B cell (primary cell): ENCODE results near the gene NEDD1. TPM values are rescaled to one million over a fixed set of nuclear protein-coding genes. Genes with fewer than 3 reads are reported as not detected.

Experiments used
- ATAC-seq: fragments of 200-7000 bp; cut with Tn5 transposase; one replicate; pipeline ENCODE4 v1.10.0; 2021; ENCODE audit warnings: low read depth, mild to moderate bottlenecking, moderate number of reproducible peaks, moderate library complexity
- CTCF ChIA-PET: fragments of 350-600 bp; sonication (Branson Sonifier 250); formaldehyde crosslinking; loops from one replicate; lab custom pipeline; 2021; ENCODE audit warnings: antibody characterized with exemption, inconsistent platforms; lab: Charles Lee
- POLR2A ChIA-PET: fragments of 350-600 bp; sonication (Branson Sonifier 250); formaldehyde crosslinking; loops from one replicate; lab custom pipeline; 2021; ENCODE audit warnings: antibody characterized with exemption; lab: Charles Lee
- DNase-seq: peaks from one replicate; pipeline ENCODE4 v3.0.0; 2013
- H2AFZ ChIP-seq: 2 replicates; pipeline ENCODE4 v1.6.1; 2012; ENCODE audit warnings: mild to moderate bottlenecking, low read depth, low read length; ENCODE audit not compliant: insufficient read depth, poor library complexity, severe bottlenecking
- H3K27ac ChIP-seq, 2 donors: 1 replicate in 1 of 2; 2 replicates in 1 of 2; pipeline ENCODE4 v1.5.1; 2012 to 2013; ENCODE audit warnings: low read length in 2 of 2, mild to moderate bottlenecking in 2 of 2, moderate library complexity in 1 of 2
- H3K27me3 ChIP-seq, 4 experiments: fragments of 200-600 bp in 1 of 4; sonication (generic) in 1 of 4; replicated peaks in 1 of 4; 1 replicate in 2 of 4; 2 replicates in 2 of 4; pipeline versions ENCODE4 v1.6.1 to v1.7.0; 2013 to 2016; ENCODE audit warnings: low read length in 3 of 4, mild to moderate bottlenecking in 2 of 4, mixed read lengths in 1 of 4, moderate library complexity in 1 of 4; ENCODE audit not compliant: insufficient read depth in 4 of 4, control insufficient read depth in 3 of 4; ENCODE audit errors: control extremely low read depth in 1 of 4
- H3K36me3 ChIP-seq, 2 experiments: replicated peaks in 1 of 2; 1 replicate in 1 of 2; 2 replicates in 1 of 2; pipeline versions ENCODE4 v1.6.1 to v1.7.1; 2013; ENCODE audit warnings: low read length in 1 of 2; ENCODE audit not compliant: insufficient read depth in 2 of 2, control insufficient read depth in 1 of 2; ENCODE audit errors: control extremely low read depth in 1 of 2, extremely low read depth in 1 of 2
- H3K4me1 ChIP-seq, 2 donors: fragments of 200-600 bp in 1 of 2; sonication (generic) in 1 of 2; 1 replicate in 1 of 2; 2 replicates in 1 of 2; pipeline versions ENCODE4 v1.5.1 to v1.6.1; 2013 to 2017; ENCODE audit warnings: low read length in 2 of 2; ENCODE audit not compliant: control insufficient read depth in 2 of 2, insufficient read depth in 2 of 2
- H3K4me2 ChIP-seq: replicated peaks from 2 replicates; pipeline ENCODE3; 2012; ENCODE audit warnings: mild to moderate bottlenecking, low read depth, low read length; ENCODE audit not compliant: poor library complexity, severe bottlenecking
- H3K4me3 ChIP-seq, 5 experiments: fragments of 200-600 bp in 1 of 5; sonication (generic) in 1 of 5; 1 replicate in 3 of 5; 2 replicates in 2 of 5; pipeline versions ENCODE4 v1.5.1 to v1.7.0; 2011 to 2016; ENCODE audit warnings: low read length in 4 of 5, mild to moderate bottlenecking in 4 of 5, low read depth in 2 of 5, control low read depth in 1 of 5, moderate library complexity in 1 of 5; ENCODE audit not compliant: insufficient read depth in 1 of 5; ENCODE audit errors: control extremely low read depth in 1 of 5, extremely low read depth in 1 of 5
- H3K79me2 ChIP-seq: fragments of 200-600 bp; sonication (generic); one replicate; pipeline ENCODE4 v1.6.0; 2016; ENCODE audit warnings: low read length; ENCODE audit not compliant: control insufficient read depth, insufficient read depth
- H3K9ac ChIP-seq: fragments of 200-600 bp; sonication (generic); 2 replicates; pipeline ENCODE4 v1.6.1; 2017; ENCODE audit warnings: mild to moderate bottlenecking, low read length, moderate library complexity
- H3K9me3 ChIP-seq, 3 donors: one replicate each; pipeline versions ENCODE4 v1.6.1 to v1.7.1; 2013; ENCODE audit warnings: low read length in 2 of 3; ENCODE audit not compliant: control insufficient read depth in 2 of 3, insufficient read depth in 1 of 3; ENCODE audit errors: control extremely low read depth in 1 of 3
- H4K20me1 ChIP-seq: 2 replicates; pipeline ENCODE4 v1.6.0; 2012; ENCODE audit warnings: mild to moderate bottlenecking, low read length; ENCODE audit not compliant: insufficient read depth, control insufficient read depth, poor library complexity, severe bottlenecking
- H3K27ac Mint-ChIP-seq: one replicate; pipeline ENCODE4 v1.8.0; 2021; ENCODE audit warnings: mixed read lengths
- H3K27me3 Mint-ChIP-seq: one replicate; pipeline ENCODE4 v1.8.0; 2021; ENCODE audit warnings: mixed read lengths
- H3K4me1 Mint-ChIP-seq: one replicate; pipeline ENCODE4 v1.8.0; 2021; ENCODE audit warnings: mixed read lengths
- H3K4me3 Mint-ChIP-seq: one replicate; pipeline ENCODE4 v1.8.0; 2021; ENCODE audit warnings: mixed read lengths
- H3K9me3 Mint-ChIP-seq: one replicate; pipeline ENCODE4 v1.8.0; 2022; ENCODE audit warnings: mixed read lengths; ENCODE audit not compliant: insufficient read depth
- EZH2 ChIP-seq: IDR thresholded peaks from 2 replicates; pipeline ENCODE4 v1.6.1; 2012; ENCODE audit warnings: borderline replicate concordance, low read depth, mild to moderate bottlenecking, moderate library complexity, low read length; ENCODE audit not compliant: insufficient read depth, poor library complexity, severe bottlenecking
- WGBS: methylation state at CpG from one replicate; pipeline ENCODE4 v1.1.5; 2013; ENCODE audit warnings: missing lambda C conversion rate; ENCODE audit not compliant: insufficient coverage; 5-methylcytosine and 5-hydroxymethylcytosine counted together
- intact Hi-C: fragments of 100-400 bp; cut with micrococcal nuclease; formaldehyde crosslinking; loops from one replicate; pipeline ENCODE4 v1.10.0; 2022
- polyA plus RNA-seq: library from polyadenylated mRNA; depleted of rRNA; stranded (reverse); fragments of >200 nt; gene quantifications from 2 replicates; pipeline ENCODE4 v1.2.3, GENCODE V29; 2012
- total RNA-seq, 2 donors: library from RNA; stranded (reverse); fragments of 120-200 nt in 1 of 2; gene quantifications; 1 replicate in 1 of 2; 2 replicates in 1 of 2; pipeline versions ENCODE4 v1.2.3 to v1.2.4, GENCODE V29; 2013 to 2022
- TF ChIP-seq, protein P1 (sequence below): fragments of 200-600 bp; IDR thresholded peaks from one replicate; pipeline ENCODE4 v1.8.0; 2022; ENCODE audit warnings: antibody characterized with exemption, mild to moderate bottlenecking

Gene NEDD1
- total and polyA plus RNA-seq, 2 donors (not counting 1 experiment from before 2014, with no cell fraction given), result 7.4 to 20.3 TPM

DNA sequence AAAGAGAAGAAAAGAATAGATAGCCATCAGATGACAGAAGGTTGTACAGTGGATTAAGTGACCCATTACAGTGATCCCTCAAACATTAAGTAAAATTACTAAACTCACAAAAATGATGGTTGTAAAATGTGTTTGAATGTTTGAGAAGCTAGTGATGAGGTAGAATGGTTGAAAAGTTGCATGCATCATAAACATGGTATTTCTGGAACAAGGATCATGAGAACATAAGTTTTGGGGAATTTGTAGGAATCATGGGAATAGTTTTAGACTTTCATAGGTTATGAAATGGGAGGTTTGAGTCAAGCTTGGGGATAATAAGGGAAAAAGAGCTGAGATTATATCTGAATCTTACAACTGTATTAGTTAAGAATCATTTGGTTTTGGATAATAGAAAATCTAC is 34.1 kb upstream of the NEDD1 start:
- Histone ChIP-seq H3K27ac (no peak overlapping the region), H3K27me3 (no peaks in the 10 kb centered on the region), H3K9ac (no peak overlapping the region), H4K20me1 (no peaks in the 10 kb centered on the region), H3K79me2 (no peaks in the 10 kb centered on the region), H3K9me3 (no peaks in the 10 kb centered on the region), H3K4me1 (no peaks in the 10 kb centered on the region), H3K36me3 (no peaks in the 10 kb centered on the region), H2AFZ (no peak overlapping the region), H3K4me2 (no peak overlapping the region), H3K4me3 (no peak overlapping the region)
- intact Hi-C loops, result no loop called here
- TF ChIP-seq, protein P1, sequence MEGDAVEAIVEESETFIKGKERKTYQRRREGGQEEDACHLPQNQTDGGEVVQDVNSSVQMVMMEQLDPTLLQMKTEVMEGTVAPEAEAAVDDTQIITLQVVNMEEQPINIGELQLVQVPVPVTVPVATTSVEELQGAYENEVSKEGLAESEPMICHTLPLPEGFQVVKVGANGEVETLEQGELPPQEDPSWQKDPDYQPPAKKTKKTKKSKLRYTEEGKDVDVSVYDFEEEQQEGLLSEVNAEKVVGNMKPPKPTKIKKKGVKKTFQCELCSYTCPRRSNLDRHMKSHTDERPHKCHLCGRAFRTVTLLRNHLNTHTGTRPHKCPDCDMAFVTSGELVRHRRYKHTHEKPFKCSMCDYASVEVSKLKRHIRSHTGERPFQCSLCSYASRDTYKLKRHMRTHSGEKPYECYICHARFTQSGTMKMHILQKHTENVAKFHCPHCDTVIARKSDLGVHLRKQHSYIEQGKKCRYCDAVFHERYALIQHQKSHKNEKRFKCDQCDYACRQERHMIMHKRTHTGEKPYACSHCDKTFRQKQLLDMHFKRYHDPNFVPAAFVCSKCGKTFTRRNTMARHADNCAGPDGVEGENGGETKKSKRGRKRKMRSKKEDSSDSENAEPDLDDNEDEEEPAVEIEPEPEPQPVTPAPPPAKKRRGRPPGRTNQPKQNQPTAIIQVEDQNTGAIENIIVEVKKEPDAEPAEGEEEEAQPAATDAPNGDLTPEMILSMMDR, result no peak
- TF ChIP-seq EZH2, result no peak
- Mint-ChIP-seq H3K27me3 (peaks cover 18% of the 10 kb centered on the region), H3K4me3 (no peak overlapping the region), H3K27ac (no peak overlapping the region), H3K9me3 (no peaks in the 10 kb centered on the region), H3K4me1 (no peaks in the 10 kb centered on the region)
- DNase-seq (no peak), ATAC-seq (no peak)
- ChIA-PET POLR2A (no interaction called here), CTCF (no interaction called here)

DNA sequence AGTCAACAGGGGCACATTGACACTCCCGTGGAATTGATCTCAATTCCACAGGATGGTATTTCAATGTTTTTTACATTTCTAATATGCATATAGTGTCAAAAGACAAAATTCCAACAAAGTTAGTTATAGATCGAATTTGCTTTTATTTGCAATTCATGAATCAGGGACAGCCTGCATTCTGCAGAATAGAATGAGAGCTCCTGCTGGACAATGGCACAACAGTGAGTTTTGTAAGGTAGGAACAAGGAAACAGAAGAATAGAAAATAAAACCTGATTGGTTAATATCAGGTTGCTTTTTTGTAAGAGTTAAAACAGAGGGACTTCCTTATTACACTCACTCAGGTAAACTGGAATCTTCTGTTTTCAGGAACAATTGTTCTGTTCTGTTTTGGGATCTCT is 32.8 kb upstream of the NEDD1 start:
- H3K9me3 ChIP-seq, result no peaks in the 10 kb centered on the region
- no peak overlapping the region for H3K4me3 ChIP-seq
- 83% methylated on average over 1 of the region's 2 CpGs for WGBS
- H3K27me3 Mint-ChIP-seq, result peaks cover 24% of the 10 kb centered on the region
- no peak for TF ChIP-seq EZH2
- TF ChIP-seq, protein P1, result no peak
- H3K27me3 ChIP-seq, result no peaks in the 10 kb centered on the region
- H3K9ac ChIP-seq, result no peak overlapping the region
- no peaks in the 10 kb centered on the region for H3K9me3 Mint-ChIP-seq
- no peaks in the 10 kb centered on the region for H3K36me3 ChIP-seq
- DNase-seq, result no peak
- H2AFZ ChIP-seq, result no peak overlapping the region
- POLR2A ChIA-PET, result no interaction called here
- no peaks in the 10 kb centered on the region for H3K4me1 ChIP-seq
- no peak overlapping the region for H3K4me3 Mint-ChIP-seq
- no peaks in the 10 kb centered on the region for H4K20me1 ChIP-seq
- ATAC-seq, result no peak
- H3K4me2 ChIP-seq, result no peak overlapping the region
- no peaks in the 10 kb centered on the region for H3K79me2 ChIP-seq
- CTCF ChIA-PET, result no interaction called here
- H3K4me1 Mint-ChIP-seq, result no peaks in the 10 kb centered on the region
- no peak overlapping the region for H3K27ac ChIP-seq
- H3K27ac Mint-ChIP-seq, result no peak overlapping the region
- intact Hi-C loops, result no loop called here
